ENCODE results near the gene CNR2. TPM values are rescaled to one million over a fixed set of nuclear protein-coding genes. Genes with fewer than 3 reads are reported as not detected.

Gene CNR2
- total RNA-seq, 1 donor from 2014 or later: not detected

GRCh38 chr1:23957096-23957495 is 43.9 kb upstream of the CNR2 start:
- intact Hi-C loops (cut with DNase I): loop anchor here (5.0 kb wide), 1 partner anchor 70 kb away; no protein-coding TSS in a partner anchor
- H3K9me3 ChIP-seq: no peaks in the 10 kb centered on the region
- no peaks in the 10 kb centered on the region for H3K27me3 ChIP-seq
- TF ChIP-seq POLR2AphosphoS5 (IDR thresholded peaks at IDR 0.05; ENCODE audit: insufficient read depth in 1 of 2, low read depth in 1 of 2) (no peak), CTCF (IDR thresholded peaks at IDR 0.05) (no peak), POLR2A (IDR thresholded peaks at IDR 0.05) (no peak)
- peaks cover 0 to 5% of the 10 kb centered on the region in 2 donors for H3K36me3 ChIP-seq
- no peak for DNase-seq (ENCODE audit: extremely low spot score in 2 of 2)
- no peak overlapping the region for H3K4me3 ChIP-seq
- peaks cover 29% of the 10 kb centered on the region for H3K4me1 ChIP-seq
- no peak overlapping the region for H3K27ac ChIP-seq

- intact Hi-C loops (cut with DNase I): no loop called here
- DNase-seq (ENCODE audit: extremely low spot score in 2 of 2): no peak
- Histone ChIP-seq H3K9me3 (no peaks in the 10 kb centered on the region), H3K4me1 (peaks cover 9% of the 10 kb centered on the region), H3K27me3 (no peaks in the 10 kb centered on the region), H3K4me3 (no peak overlapping the region), H3K27ac (no peak overlapping the region), H3K36me3 (no peaks in the 10 kb centered on the region)
- no peak for TF ChIP-seq CTCF (IDR thresholded peaks at IDR 0.05)
- TF ChIP-seq POLR2A (IDR thresholded peaks at IDR 0.05): no peak
- no peak for TF ChIP-seq POLR2AphosphoS5 (IDR thresholded peaks at IDR 0.05; ENCODE audit: insufficient read depth in 1 of 2, low read depth in 1 of 2)
Measured at GRCh38 chr1:23953020-23953419, 39.9 kb upstream of the CNR2 start.

GRCh38 chr1:23947366-23947765 is 34.2 kb upstream of the CNR2 start:
- Histone ChIP-seq H3K9me3 (no peaks in the 10 kb centered on the region), H3K36me3 (no peaks in the 10 kb centered on the region), H3K4me3 (no peak overlapping the region), H3K27me3 (no peaks in the 10 kb centered on the region), H3K4me1 (no peaks in the 10 kb centered on the region), H3K27ac (no peak overlapping the region)
- no peak for TF ChIP-seq CTCF (IDR thresholded peaks at IDR 0.05)
- intact Hi-C loops (cut with DNase I): no loop called here
- no peak for DNase-seq (ENCODE audit: extremely low spot score in 2 of 2)

- intact Hi-C loops (cut with DNase I): no loop called here
- no peaks in the 10 kb centered on the region for H3K4me1 ChIP-seq
- TF ChIP-seq POLR2AphosphoS5 (IDR thresholded peaks at IDR 0.05; ENCODE audit: insufficient read depth in 1 of 2, low read depth in 1 of 2) (no peak), POLR2A (IDR thresholded peaks at IDR 0.05) (no peak), CTCF (IDR thresholded peaks at IDR 0.05) (no peak)
- H3K9me3 ChIP-seq: no peaks in the 10 kb centered on the region
- no peak overlapping the region for H3K27ac ChIP-seq
- no peaks in the 10 kb centered on the region for H3K36me3 ChIP-seq
- H3K27me3 ChIP-seq: no peaks in the 10 kb centered on the region
- H3K4me3 ChIP-seq: no peak overlapping the region
- no peak for DNase-seq (ENCODE audit: extremely low spot score in 2 of 2)
Measured at GRCh38 chr1:23936481-23937176, 23.5 kb upstream of the CNR2 start.

GRCh38 chr1:23931491-23931880 is 18.3 kb upstream of the CNR2 start:
- no peaks in the 10 kb centered on the region for H3K27me3 ChIP-seq
- H3K36me3 ChIP-seq: no peaks in the 10 kb centered on the region
- H3K27ac ChIP-seq: no peak overlapping the region
- intact Hi-C loops (cut with DNase I): no loop called here
- no peaks in the 10 kb centered on the region for H3K4me1 ChIP-seq
- H3K4me3 ChIP-seq: no peak overlapping the region
- no peak for TF ChIP-seq CTCF (IDR thresholded peaks at IDR 0.05)
- TF ChIP-seq POLR2A (IDR thresholded peaks at IDR 0.05): no peak
- TF ChIP-seq POLR2AphosphoS5 (IDR thresholded peaks at IDR 0.05; ENCODE audit: insufficient read depth in 1 of 2, low read depth in 1 of 2): no peak
- DNase-seq (ENCODE audit: extremely low spot score in 2 of 2): no peak
- no peaks in the 10 kb centered on the region for H3K9me3 ChIP-seq

Data from vagina (tissue), 2 donors.